Neural progenitor cell (in vitro differentiated cells): ENCODE results near the gene DISC1. TPM values are rescaled to one million over a fixed set of nuclear protein-coding genes. Genes with fewer than 3 reads are reported as not detected.
A peak's percentile ranks its signal among the peaks of the same experiment; 100 is the strongest.

Source experiments
- DNase-seq: peaks from one replicate; pipeline ENCODE4 v3.0.0-alpha.2; 2016; ENCODE audit warnings: low spot score
- H2AFZ ChIP-seq: fragments of 200-600 bp; sonication (generic); replicated peaks from 2 replicates; pipeline ENCODE4 v1.6.1; 2016; ENCODE audit warnings: antibody characterized with exemption
- H3F3A ChIP-seq: fragments of 200-600 bp; sonication (generic); 2 replicates; pipeline ENCODE4 v1.6.1; 2016; ENCODE audit warnings: antibody characterized with exemption, low read depth
- H3K27ac ChIP-seq: fragments of 200-600 bp; sonication (generic); 2 replicates; pipeline ENCODE4 v1.5.1; 2016; ENCODE audit warnings: mild to moderate bottlenecking
- H3K27me3 ChIP-seq: fragments of 200-600 bp; sonication (generic); 2 replicates; pipeline ENCODE4 v1.6.1; 2016; ENCODE audit warnings: mild to moderate bottlenecking, moderate library complexity
- H3K36me3 ChIP-seq: fragments of 200-600 bp; sonication (generic); 2 replicates; pipeline ENCODE4 v1.5.1; 2016
- H3K4me1 ChIP-seq: fragments of 200-600 bp; sonication (generic); 2 replicates; pipeline ENCODE4 v1.6.1; 2016; ENCODE audit warnings: mixed run types
- H3K4me2 ChIP-seq: fragments of 200-600 bp; sonication (generic); 2 replicates; pipeline ENCODE4 v1.6.1; 2016
- H3K4me3 ChIP-seq: fragments of 200-600 bp; sonication (generic); 2 replicates; pipeline ENCODE4 v1.5.1; 2016
- H3K79me2 ChIP-seq: fragments of 200-600 bp; sonication (generic); 2 replicates; pipeline ENCODE4 v1.6.1; 2016; ENCODE audit warnings: low read depth
- H3K9ac ChIP-seq: fragments of 200-600 bp; sonication (generic); 2 replicates; pipeline ENCODE4 v1.6.1; 2016
- H3K9me3 ChIP-seq: fragments of 200-600 bp; sonication (generic); 2 replicates; pipeline ENCODE4 v1.5.1; 2016; ENCODE audit warnings: low read depth
- H4K20me1 ChIP-seq: fragments of 200-600 bp; sonication (generic); 2 replicates; pipeline ENCODE4 v1.6.1; 2016; ENCODE audit warnings: low read depth
- H3K27ac Mint-ChIP-seq: 3 replicates; pipeline ENCODE4 v1.8.0; 2021; ENCODE audit warnings: mixed read lengths
- H3K27me3 Mint-ChIP-seq: 2 replicates; pipeline ENCODE4 v1.8.0; 2022; ENCODE audit warnings: low read depth, mild to moderate bottlenecking, inconsistent platforms, moderate library complexity, mixed read lengths; ENCODE audit not compliant: insufficient read depth
- H3K36me3 Mint-ChIP-seq: 3 replicates; pipeline ENCODE4 v1.8.0; 2021; ENCODE audit warnings: mixed read lengths
- H3K4me1 Mint-ChIP-seq: 3 replicates; pipeline ENCODE4 v1.8.0; 2021; ENCODE audit warnings: mixed read lengths
- H3K4me3 Mint-ChIP-seq: 3 replicates; pipeline ENCODE4 v1.8.0; 2021; ENCODE audit warnings: mild to moderate bottlenecking, moderate library complexity, mixed read lengths
- H3K9me3 Mint-ChIP-seq: 3 replicates; pipeline ENCODE4 v1.8.0; 2020; ENCODE audit warnings: mixed read lengths
- CTCF ChIP-seq: fragments of 200-600 bp; sonication (generic); IDR thresholded peaks from 2 replicates; pipeline ENCODE4 v1.5.1; 2017; ENCODE audit warnings: antibody characterized with exemption, mild to moderate bottlenecking
- EZH2 ChIP-seq: fragments of 200-600 bp; sonication (generic); IDR thresholded peaks from 2 replicates; pipeline ENCODE4 v1.6.1; 2017; ENCODE audit warnings: antibody characterized with exemption, mild to moderate bottlenecking, moderate library complexity
- EZH2phosphoT487 ChIP-seq: fragments of 200-600 bp; sonication (generic); IDR thresholded peaks from 2 replicates; pipeline ENCODE4 v1.6.1; 2017; ENCODE audit warnings: antibody characterized with exemption
- total RNA-seq: library from RNA; depleted of rRNA; stranded (reverse); fragments of >200 nt; gene quantifications from 2 replicates; pipeline ENCODE4 v1.2.3, GENCODE V29; 2015; ENCODE audit warnings: low replicate concordance

Gene DISC1
- total RNA-seq, 1 donor from 2014 or later, result 1.8 TPM

- no peaks in the 10 kb centered on the region for H3K27me3 ChIP-seq
- no peaks in the 10 kb centered on the region for H3K36me3 ChIP-seq
- TF ChIP-seq EZH2 (no peak), CTCF (no peak), EZH2phosphoT487 (no peak)
- no peaks in the 10 kb centered on the region for H3K27me3 Mint-ChIP-seq
- no peaks in the 10 kb centered on the region for H3F3A ChIP-seq
- no peak overlapping the region for H2AFZ ChIP-seq
- H3K4me3 ChIP-seq, result no peak overlapping the region
- H3K27ac ChIP-seq, result no peak overlapping the region
- H3K4me3 Mint-ChIP-seq, result no peak overlapping the region
- no peaks in the 10 kb centered on the region for H3K9me3 ChIP-seq
- H3K9ac ChIP-seq, result no peak overlapping the region
- H3K9me3 Mint-ChIP-seq, result peaks cover 4% of the 10 kb centered on the region
- no peak for DNase-seq
- H3K27ac Mint-ChIP-seq, result no peak overlapping the region
- no peaks in the 10 kb centered on the region for H3K36me3 Mint-ChIP-seq
- H3K79me2 ChIP-seq, result no peaks in the 10 kb centered on the region
- no peaks in the 10 kb centered on the region for H4K20me1 ChIP-seq
- H3K4me1 Mint-ChIP-seq, result peaks cover 3% of the 10 kb centered on the region
- peaks cover 5% of the 10 kb centered on the region for H3K4me1 ChIP-seq
- no peak overlapping the region for H3K4me2 ChIP-seq
Observed at GRCh38 chr1:231976231-231976630, 349.6 kb downstream of the DISC1 start.

- Mint-ChIP-seq H3K27me3 (peaks cover 3% of the 10 kb centered on the region), H3K9me3 (peaks cover 4% of the 10 kb centered on the region), H3K36me3 (no peaks in the 10 kb centered on the region), H3K4me3 (no peak overlapping the region), H3K4me1 (peaks cover 15% of the 10 kb centered on the region), H3K27ac (no peak overlapping the region)
- no peak overlapping the region for H3K4me3 ChIP-seq
- DNase-seq, result no peak
- no peaks in the 10 kb centered on the region for H3K27me3 ChIP-seq
- no peak overlapping the region for H3K4me2 ChIP-seq
- no peak overlapping the region for H3K9ac ChIP-seq
- no peaks in the 10 kb centered on the region for H3F3A ChIP-seq
- TF ChIP-seq EZH2, result no peak
- no peaks in the 10 kb centered on the region for H3K79me2 ChIP-seq
- H4K20me1 ChIP-seq, result no peaks in the 10 kb centered on the region
- H3K27ac ChIP-seq, result no peak overlapping the region
- H3K4me1 ChIP-seq, result peaks cover 4% of the 10 kb centered on the region
- no peaks in the 10 kb centered on the region for H3K36me3 ChIP-seq
- H2AFZ ChIP-seq, result no peak overlapping the region
- H3K9me3 ChIP-seq, result no peaks in the 10 kb centered on the region
Observed at GRCh38 chr1:231981675-231982074, 355.1 kb downstream of the DISC1 start.

GRCh38 chr1:231982871-231983587 is 356.4 kb downstream of the DISC1 start:
- Histone ChIP-seq H3K4me2 (no peak overlapping the region), H3K36me3 (no peaks in the 10 kb centered on the region), H3K79me2 (no peaks in the 10 kb centered on the region), H2AFZ (no peak overlapping the region), H3F3A (no peaks in the 10 kb centered on the region), H3K4me1 (peaks cover 13% of the 10 kb centered on the region), H3K27ac (no peak overlapping the region), H4K20me1 (no peaks in the 10 kb centered on the region), H3K9ac (no peak overlapping the region), H3K4me3 (no peak overlapping the region), H3K9me3 (no peaks in the 10 kb centered on the region), H3K27me3 (no peaks in the 10 kb centered on the region)
- Mint-ChIP-seq H3K27me3 (peaks cover 3% of the 10 kb centered on the region), H3K27ac (peak overlapping the region; percentile 6), H3K9me3 (peaks cover 1% of the 10 kb centered on the region), H3K4me3 (no peak overlapping the region), H3K4me1 (peaks cover 25% of the 10 kb centered on the region), H3K36me3 (no peaks in the 10 kb centered on the region)
- TF ChIP-seq EZH2phosphoT487 (no peak), EZH2 (no peak), CTCF (no peak)
- no peak for DNase-seq

GRCh38 chr1:231983588-231984193 is 357.1 kb downstream of the DISC1 start:
- peak; percentile 40 for TF ChIP-seq CTCF
- TF ChIP-seq EZH2, result no peak
- TF ChIP-seq EZH2phosphoT487, result no peak
- H3K79me2 ChIP-seq, result no peaks in the 10 kb centered on the region
- Mint-ChIP-seq H3K27ac (no peak overlapping the region), H3K27me3 (peaks cover 3% of the 10 kb centered on the region), H3K9me3 (no peaks in the 10 kb centered on the region), H3K4me1 (peaks cover 25% of the 10 kb centered on the region), H3K4me3 (no peak overlapping the region), H3K36me3 (no peaks in the 10 kb centered on the region)
- H3F3A ChIP-seq, result no peaks in the 10 kb centered on the region
- no peak overlapping the region for H3K9ac ChIP-seq
- H3K36me3 ChIP-seq, result no peaks in the 10 kb centered on the region
- H3K27ac ChIP-seq, result no peak overlapping the region
- no peaks in the 10 kb centered on the region for H3K9me3 ChIP-seq
- H3K27me3 ChIP-seq, result no peaks in the 10 kb centered on the region
- no peak for DNase-seq
- H4K20me1 ChIP-seq, result no peaks in the 10 kb centered on the region
- no peak overlapping the region for H2AFZ ChIP-seq
- H3K4me1 ChIP-seq, result peaks cover 13% of the 10 kb centered on the region
- H3K4me2 ChIP-seq, result no peak overlapping the region
- no peak overlapping the region for H3K4me3 ChIP-seq
